T-helper 2 cell (primary cell): ENCODE results near the gene AGMO.

Experiments
- DNase-seq, 5 experiments: peaks; one replicate each; pipeline versions ENCODE4 v3.0.0 to v3.0.0-alpha.2; 2012 to 2022

Gene AGMO

DNA sequence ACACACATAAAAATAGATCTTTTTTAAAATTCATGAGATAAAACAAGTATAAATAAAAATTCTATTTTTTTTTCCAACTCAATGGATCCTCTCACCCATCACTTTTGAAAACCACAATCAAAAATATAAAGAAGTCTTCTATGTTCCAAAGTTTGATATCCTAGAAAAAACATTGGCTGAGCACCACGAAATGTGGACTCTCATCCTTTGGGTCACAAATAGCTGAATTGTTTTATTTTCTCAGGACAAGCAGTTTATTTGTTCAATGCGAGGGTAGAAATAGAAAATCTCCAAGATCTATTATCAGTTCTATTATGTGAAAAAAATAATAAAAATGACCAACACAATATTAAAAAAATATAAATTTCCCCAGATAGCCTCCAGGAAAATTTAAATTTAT, 348.7 kb downstream of the AGMO start:
- DNase-seq, result no peak

- DNase-seq, result no peak
Measured at GRCh38 chr7:15209429-15209828, 352.4 kb downstream of the AGMO start.

- DNase-seq, result no peak
Measured at GRCh38 chr7:15204421-15204820, 357.4 kb downstream of the AGMO start.

DNA sequence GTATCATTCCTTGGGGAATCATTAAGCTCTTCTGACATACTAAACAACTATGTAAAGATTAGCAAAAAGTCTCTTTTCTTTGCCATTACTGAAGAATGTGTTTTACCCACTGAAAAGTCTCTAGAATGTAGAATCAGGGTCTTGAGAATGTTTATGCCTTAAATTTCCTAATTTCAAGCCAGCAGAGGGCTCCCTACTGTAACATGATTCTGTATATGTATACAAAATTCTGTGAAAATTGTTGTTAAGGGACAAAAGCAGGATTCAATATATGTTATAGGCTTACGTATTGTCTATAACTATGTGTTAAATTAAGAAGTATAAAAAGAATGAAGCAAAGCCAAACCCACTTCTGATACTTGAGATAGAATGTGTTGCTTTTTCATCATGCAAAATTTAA, 362.3 kb downstream of the AGMO start:
- DNase-seq, result no peak

DNA sequence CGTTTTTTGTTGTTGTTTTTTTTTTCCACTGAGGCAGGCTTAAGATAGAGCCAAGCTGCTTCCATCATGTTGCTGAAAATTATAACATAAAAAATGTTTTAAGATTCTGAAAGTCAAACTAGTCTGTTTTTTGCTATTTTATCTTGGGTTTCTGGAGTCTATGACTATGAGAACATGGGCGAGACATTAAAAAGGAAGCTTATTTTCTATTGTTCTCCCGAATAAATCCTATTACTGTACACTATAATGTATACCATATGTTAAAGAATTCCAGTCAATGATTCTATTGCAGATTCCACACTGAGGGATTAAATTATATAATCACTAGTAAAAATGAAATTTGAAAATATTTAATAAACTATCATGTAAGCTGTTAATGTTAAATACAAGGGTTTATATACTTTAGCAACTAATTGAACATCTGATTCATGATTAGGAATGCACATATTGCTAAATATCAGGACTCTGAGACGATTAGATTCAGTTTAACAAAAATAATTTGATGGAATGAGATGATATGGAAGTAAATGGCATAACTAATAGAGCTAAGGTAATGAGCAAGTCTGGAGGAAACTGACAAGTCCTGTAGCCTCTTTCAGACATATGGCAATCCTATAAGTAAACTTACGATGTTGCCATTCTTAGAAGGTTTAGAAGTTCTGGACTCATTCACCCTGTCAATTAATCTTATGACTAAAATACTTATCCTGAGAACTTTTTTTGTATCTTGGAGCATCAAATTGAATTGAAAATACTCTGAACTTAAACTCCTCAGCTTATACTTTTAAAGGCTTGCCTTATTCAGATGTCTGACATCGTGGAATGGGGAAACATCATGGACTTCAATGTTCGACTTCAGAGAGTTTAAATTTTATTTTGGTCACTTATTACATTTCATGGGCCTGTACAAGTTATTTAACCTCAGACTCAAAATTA, 364.5 kb downstream of the AGMO start:
- DNase-seq, result no peak

- no peak for DNase-seq
Measured at GRCh38 chr7:15178065-15178464, 383.8 kb downstream of the AGMO start.

DNA sequence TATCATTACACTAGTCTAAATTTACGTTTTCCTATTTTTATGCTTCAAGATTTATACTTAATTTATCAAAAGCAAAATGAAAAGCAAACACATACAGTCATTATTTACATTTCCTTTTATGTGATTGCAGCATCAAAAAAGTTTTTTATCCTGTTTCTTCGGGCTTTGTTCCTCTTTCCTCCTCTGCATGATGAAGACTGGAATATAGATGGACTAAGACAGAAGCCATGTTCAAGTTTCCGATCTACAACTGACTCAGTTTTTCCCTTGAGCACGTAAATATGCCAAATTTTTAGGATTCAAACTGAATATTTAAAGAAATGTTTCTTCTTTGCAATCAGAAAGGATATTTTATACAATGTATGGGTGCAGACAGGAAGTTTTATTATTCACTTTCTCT, 385.7 kb downstream of the AGMO start:
- no peak for DNase-seq

DNA sequence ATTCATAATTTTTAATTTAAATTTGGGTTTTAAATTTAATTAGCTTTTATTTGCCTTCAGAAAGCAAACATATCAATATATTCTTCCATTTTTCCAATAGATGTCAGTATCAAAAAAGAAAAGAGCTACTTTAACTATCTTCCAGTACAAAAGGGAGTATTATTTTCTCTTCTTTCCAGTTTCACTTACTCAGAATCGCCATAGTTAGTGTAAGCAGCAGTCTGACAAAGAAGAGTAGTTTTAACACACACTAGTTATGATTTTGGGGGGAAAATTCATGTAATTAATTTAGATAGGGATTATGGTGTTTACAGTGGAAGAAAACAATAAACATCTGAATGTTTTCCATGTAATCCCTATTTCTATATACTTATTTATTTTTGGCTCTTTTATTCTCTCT, 386.7 kb downstream of the AGMO start:
- no peak for DNase-seq

DNA sequence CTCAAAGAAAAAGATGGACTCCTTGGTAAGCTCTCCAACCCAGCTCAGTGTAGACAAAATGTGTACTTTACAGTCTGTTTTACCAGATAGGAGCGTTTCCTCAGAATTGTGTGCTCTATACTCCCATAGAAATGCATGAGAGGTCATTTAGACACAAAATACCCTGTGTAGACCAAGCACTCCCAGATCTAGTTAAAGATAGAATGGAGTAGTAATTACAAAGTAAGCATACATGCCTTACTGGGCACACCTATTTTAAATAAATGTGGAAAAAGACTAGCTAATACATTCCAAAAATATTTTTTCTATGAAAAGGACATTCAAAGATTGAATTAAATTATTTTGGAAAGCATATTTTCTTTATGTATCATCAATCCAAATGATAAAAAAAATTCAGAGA, 387.3 kb downstream of the AGMO start:
- no peak for DNase-seq

GRCh38 chr7:15168489-15168888, 393.3 kb downstream of the AGMO start:
- no peak for DNase-seq

DNA sequence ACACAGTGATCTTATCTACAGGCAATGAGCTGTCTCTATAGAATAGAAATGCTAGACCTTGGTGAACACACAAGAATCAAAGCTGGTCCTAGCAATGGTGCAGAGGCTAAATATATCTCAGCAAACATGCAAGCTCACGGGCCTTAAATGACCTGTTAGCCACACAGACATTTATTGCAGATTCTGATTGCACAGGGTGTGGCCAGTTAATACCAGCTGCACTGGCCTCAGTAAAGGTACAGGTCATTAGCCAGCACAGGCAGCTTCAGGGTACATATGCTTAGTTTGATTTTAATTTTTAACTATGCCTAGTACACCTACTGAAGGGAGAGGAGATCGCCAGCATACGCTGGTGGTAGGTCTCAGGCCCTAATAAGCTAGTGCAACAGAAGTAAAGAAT, 393.9 kb downstream of the AGMO start:
- no peak for DNase-seq

- DNase-seq, result no peak
Measured at GRCh38 chr7:15166620-15167019, 395.2 kb downstream of the AGMO start.

DNA sequence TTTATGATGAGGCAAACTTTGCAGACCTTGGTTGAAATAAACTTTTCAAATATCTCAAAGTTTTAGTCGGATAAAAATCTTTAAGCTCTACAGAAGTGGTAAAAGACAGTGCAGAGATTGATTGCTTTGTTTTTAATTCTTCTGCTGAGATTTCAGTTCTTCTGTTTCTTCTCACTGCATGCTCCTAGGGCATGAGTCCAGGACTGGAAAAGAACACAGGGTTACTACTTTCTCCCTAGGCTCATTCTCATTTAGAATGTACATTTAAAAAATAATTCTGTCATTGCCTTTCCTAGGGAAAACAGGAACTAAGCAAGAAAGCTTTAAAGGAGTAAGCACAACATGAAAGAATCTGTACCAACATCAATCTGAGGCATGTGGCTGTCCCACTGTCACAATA, 402.6 kb downstream of the AGMO start:
- no peak for DNase-seq

DNA sequence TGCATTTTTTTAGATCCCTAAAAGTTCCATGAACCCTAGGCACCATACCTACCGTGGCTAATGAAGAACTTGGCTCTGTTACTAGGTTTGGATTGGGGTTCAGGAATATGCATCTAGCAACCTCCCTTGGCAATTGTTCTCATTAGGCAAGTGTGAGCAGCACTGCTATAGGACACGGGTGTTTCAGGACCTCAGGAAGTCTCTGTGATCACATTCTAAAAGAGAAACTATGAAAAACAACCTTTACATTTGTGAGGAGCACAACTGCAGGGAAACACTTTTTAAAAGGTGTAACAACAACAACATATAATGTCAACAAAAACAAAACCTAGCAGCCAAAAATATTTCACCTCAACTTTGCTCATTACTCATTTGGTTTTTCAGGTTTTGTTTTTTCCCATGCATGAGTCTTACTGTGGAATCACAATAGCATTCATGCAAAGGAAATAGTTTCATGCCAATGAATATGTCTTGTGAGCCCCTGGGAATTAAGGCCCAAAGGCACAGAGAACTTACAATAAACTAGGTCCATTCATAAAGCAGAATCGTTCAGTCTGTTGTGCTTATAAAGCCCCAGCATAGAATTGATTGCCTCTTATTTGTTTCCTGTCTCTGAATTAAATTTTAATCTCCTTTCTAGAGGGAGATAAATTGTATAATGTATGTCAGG, 403.5 kb downstream of the AGMO start:
- no peak for DNase-seq
